H1 (cell line): ENCODE measurements around the gene PRICKLE3. TPM values are rescaled to one million over a fixed set of nuclear protein-coding genes. Genes with fewer than 3 reads are reported as not detected.

Experiments
- EZH2 ChIP-seq: fragments of 200-600 bp; sonication (generic); IDR thresholded peaks from 2 replicates; pipeline ENCODE4 v1.7.1; 2012; ENCODE audit warnings: low read depth, mild to moderate bottlenecking, moderate library complexity, low read length, inconsistent platforms; ENCODE audit not compliant: severe bottlenecking
- SIX5 ChIP-seq: IDR thresholded peaks from 2 replicates; pipeline ENCODE4 v1.6.1; 2011; ENCODE audit warnings: mild to moderate bottlenecking, low read depth, low read length
- TCF12 ChIP-seq: IDR thresholded peaks from 2 replicates; pipeline ENCODE4 v1.6.1; 2011; ENCODE audit warnings: low read depth, mild to moderate bottlenecking, low read length
- polyA plus RNA-seq, 7 experiments: library from polyadenylated mRNA; depleted of rRNA in 3 of 7; stranded (reverse) in 5 of 7; unstranded in 2 of 7; fragments of >200 nt in 5 of 7; fragments of 200-250 nt in 2 of 7; gene quantifications; 1 replicate in 5 of 7; 2 replicates in 1 of 7; 4 replicates in 1 of 7; pipeline versions ENCODE4 v1.2.1 to v1.2.3, GENCODE V29; 2011 to 2013; ENCODE audit warnings: missing spikeins in 2 of 7, mixed read lengths in 2 of 7
- total RNA-seq: library from RNA; stranded (reverse); fragmentation: NEBNext Ultra II Directional; extraction: Animal tissue kit (Norgen Biotek cat#: 25700); gene quantifications from 2 replicates; pipeline ENCODE4 v1.2.1, GENCODE V29; 2021
- TF ChIP-seq, protein P1 (sequence below): IDR thresholded peaks from 2 replicates; pipeline ENCODE4 v1.6.1; 2012; ENCODE audit warnings: inconsistent platforms

Gene PRICKLE3
- total and polyA plus RNA-seq, 2 of the 8 experiments (the other 6 are each of a cell fraction or from before 2014, with no cell fraction given), result 9.1 to 10.6 TPM

DNA sequence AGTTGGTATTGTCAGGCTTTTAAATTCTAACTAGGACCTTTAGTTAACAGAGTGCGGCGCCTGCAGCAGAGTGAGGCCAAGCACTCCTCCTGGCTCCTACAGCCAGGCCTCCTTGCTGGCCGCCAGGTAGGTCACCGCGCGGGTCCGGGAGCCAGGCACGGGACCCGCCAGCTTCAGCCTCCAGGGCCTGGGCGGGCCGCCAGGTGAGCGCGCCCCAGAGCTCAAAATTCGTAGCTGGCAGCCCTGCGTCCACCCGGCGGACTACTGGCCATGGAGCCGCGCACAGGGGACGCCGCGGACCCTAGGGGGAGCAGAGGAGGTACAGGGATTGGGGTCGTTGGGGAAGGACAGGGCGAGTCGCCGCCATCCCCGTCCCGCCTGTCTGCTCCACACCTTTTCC lies 23.6 kb downstream of the PRICKLE3 start, which contains the start of gene MAGIX (continued):
- TF ChIP-seq, protein P1, sequence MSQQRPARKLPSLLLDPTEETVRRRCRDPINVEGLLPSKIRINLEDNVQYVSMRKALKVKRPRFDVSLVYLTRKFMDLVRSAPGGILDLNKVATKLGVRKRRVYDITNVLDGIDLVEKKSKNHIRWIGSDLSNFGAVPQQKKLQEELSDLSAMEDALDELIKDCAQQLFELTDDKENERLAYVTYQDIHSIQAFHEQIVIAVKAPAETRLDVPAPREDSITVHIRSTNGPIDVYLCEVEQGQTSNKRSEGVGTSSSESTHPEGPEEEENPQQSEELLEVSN, result no peak
- TF ChIP-seq EZH2 (no peak), TCF12 (no peak), SIX5 (no peak)
